Neural cell (in vitro differentiated cells): Measurements from ENCODE around the gene COL4A2. TPM values are rescaled to one million over a fixed set of nuclear protein-coding genes. Genes with fewer than 3 reads are reported as not detected.

Source experiments
- H2AFZ ChIP-seq: fragments of 200-600, 300-800 bp; sonication (generic), shearing (Covaris generic); 2 replicates; pipeline ENCODE4 v1.6.0; 2014; ENCODE audit warnings: low read depth, mild to moderate bottlenecking, antibody characterized with exemption, low read length, moderate library complexity
- H3F3A ChIP-seq: fragments of 200-600 bp; shearing (Covaris generic); 2 replicates; pipeline ENCODE4 v1.6.1; 2016; ENCODE audit warnings: mild to moderate bottlenecking, moderate library complexity, mixed read lengths, antibody characterized with exemption, low read length; ENCODE audit not compliant: insufficient read depth, poor library complexity, severe bottlenecking
- H3K27ac ChIP-seq: fragments of 200-600, 300-800 bp; sonication (generic), shearing (Covaris generic); 2 replicates; pipeline ENCODE4 v1.5.1; 2014; ENCODE audit warnings: mild to moderate bottlenecking, low read length, moderate library complexity
- H3K27me3 ChIP-seq: fragments of 300-800, 200-600 bp; sonication (generic), shearing (Covaris generic); 2 replicates; pipeline ENCODE4 v1.6.0; 2014; ENCODE audit warnings: mild to moderate bottlenecking, low read depth, low read length, moderate library complexity; ENCODE audit not compliant: insufficient read depth
- H3K36me3 ChIP-seq: fragments of 300-800, 200-600 bp; sonication (generic), shearing (Covaris generic); 2 replicates; pipeline ENCODE4 v1.5.1; 2014; ENCODE audit warnings: mild to moderate bottlenecking, antibody characterized with exemption, low read length, moderate library complexity; ENCODE audit not compliant: insufficient read depth
- H3K4me2 ChIP-seq: fragments of 300-800, 200-600 bp; sonication (generic), shearing (Covaris generic); 2 replicates; pipeline ENCODE4 v1.6.0; 2014; ENCODE audit warnings: mild to moderate bottlenecking, low read length
- H3K4me3 ChIP-seq: fragments of 300-800, 200-600 bp; sonication (generic), shearing (Covaris generic); 2 replicates; pipeline ENCODE4 v1.5.1; 2014; ENCODE audit warnings: mild to moderate bottlenecking, low read length, moderate library complexity
- H3K79me2 ChIP-seq: fragments of 200-600 bp; shearing (Covaris generic); replicated peaks from 2 replicates; pipeline ENCODE4 v1.6.0; 2014; ENCODE audit warnings: mild to moderate bottlenecking, low read length, moderate library complexity; ENCODE audit not compliant: insufficient read depth
- H3K9ac ChIP-seq: fragments of 300-800, 200-600 bp; sonication (generic), shearing (Covaris generic); 2 replicates; pipeline ENCODE4 v1.6.1; 2016; ENCODE audit warnings: mild to moderate bottlenecking, low read length, mixed read lengths
- H3K9me2 ChIP-seq: fragments of 200-600 bp; shearing (Covaris generic); 2 replicates; pipeline ENCODE4 v1.6.1; 2016; ENCODE audit warnings: mild to moderate bottlenecking, low read length, mixed read lengths; ENCODE audit not compliant: insufficient read depth
- H3K9me3 ChIP-seq: fragments of 200-600, 300-800 bp; sonication (generic), shearing (Covaris generic); 2 replicates; pipeline ENCODE4 v1.6.1; 2016; ENCODE audit warnings: mild to moderate bottlenecking, mixed run types, low read length, moderate library complexity, mixed read lengths
- H4K20me1 ChIP-seq: fragments of 200-600 bp; shearing (Covaris generic); 2 replicates; pipeline ENCODE4 v1.6.1; 2016; ENCODE audit warnings: mild to moderate bottlenecking, mixed run types; ENCODE audit not compliant: insufficient read depth
- CTCF ChIP-seq: fragments of 450-650 bp; IDR thresholded peaks from 2 replicates; pipeline ENCODE4 v1.5.1; 2014; ENCODE audit warnings: antibody characterized with exemption, mild to moderate bottlenecking, moderate library complexity; ENCODE audit not compliant: poor library complexity, severe bottlenecking
- EP300 ChIP-seq: fragments of 450-650 bp; conservative IDR thresholded peaks from 2 replicates; pipeline ENCODE4 v1.6.1; 2014; ENCODE audit warnings: antibody characterized with exemption, mild to moderate bottlenecking, moderate library complexity; ENCODE audit not compliant: poor library complexity, severe bottlenecking
- EZH2 ChIP-seq: fragments of 200-600, 300-800 bp; shearing (Covaris generic), sonication (generic); IDR thresholded peaks from 2 replicates; pipeline ENCODE4 v1.6.1; 2014; ENCODE audit warnings: antibody characterized with exemption, low read length, borderline replicate concordance, mild to moderate bottlenecking; ENCODE audit not compliant: insufficient read depth, poor library complexity, severe bottlenecking
- MXI1 ChIP-seq: fragments of 450-650 bp; conservative IDR thresholded peaks from 2 replicates; pipeline ENCODE4 v1.6.1; 2014; ENCODE audit warnings: antibody characterized with exemption, mild to moderate bottlenecking; ENCODE audit not compliant: poor library complexity, severe bottlenecking
- POLR2AphosphoS5 ChIP-seq: IDR thresholded peaks from 2 replicates; pipeline ENCODE4 v1.6.1; 2012
- RAD21 ChIP-seq: fragments of 450-650 bp; conservative IDR thresholded peaks from 2 replicates; pipeline ENCODE4 v1.6.1; 2014; ENCODE audit warnings: antibody characterized with exemption, mild to moderate bottlenecking, moderate library complexity
- REST ChIP-seq: IDR thresholded peaks from 2 replicates; pipeline ENCODE4 v1.6.1; 2012; ENCODE audit warnings: borderline replicate concordance
- SMC3 ChIP-seq: fragments of 450-650 bp; conservative IDR thresholded peaks from 2 replicates; pipeline ENCODE4 v1.6.1; 2014; ENCODE audit warnings: antibody characterized with exemption, mild to moderate bottlenecking, moderate library complexity; ENCODE audit not compliant: poor library complexity
- TAF1 ChIP-seq: IDR thresholded peaks from 2 replicates; pipeline ENCODE4 v1.6.1; 2012; ENCODE audit warnings: low read depth
- polyA plus RNA-seq: library from polyadenylated mRNA; depleted of rRNA; stranded (reverse); fragments of >200 nt; gene quantifications from 2 replicates; pipeline ENCODE4 v1.2.3, GENCODE V29; 2014

The COL4A2 gene
- polyA plus RNA-seq, 1 donor from 2014 or later, result 30.8 TPM

DNA sequence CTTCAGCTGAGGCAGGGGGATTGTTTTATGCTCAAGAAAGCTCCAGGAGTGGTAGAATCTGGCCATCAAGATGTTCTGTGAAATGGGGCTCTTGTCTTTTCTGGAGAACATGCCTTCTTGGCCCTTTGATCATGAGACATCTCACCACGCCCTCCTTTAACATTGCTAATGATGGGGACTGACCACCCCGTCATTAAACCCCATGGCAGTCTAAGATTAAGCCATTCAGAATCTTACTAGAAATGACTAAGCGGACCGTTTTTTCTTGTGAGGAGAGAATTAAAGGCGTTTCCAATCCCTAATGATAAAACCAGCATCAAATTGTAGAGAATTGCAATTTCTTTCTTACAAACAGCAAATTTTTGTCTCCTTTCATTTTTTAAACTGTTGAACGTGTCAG is 89.4 kb downstream of the COL4A2 start:
- H3K27me3 ChIP-seq, result no peaks in the 10 kb centered on the region
- H3K9me2 ChIP-seq, result no peaks in the 10 kb centered on the region
- no peak overlapping the region for H3K4me2 ChIP-seq
- no peak overlapping the region for H2AFZ ChIP-seq
- H3K27ac ChIP-seq, result no peak overlapping the region
- H3K4me3 ChIP-seq, result no peak overlapping the region
- no peaks in the 10 kb centered on the region for H3K9me3 ChIP-seq
- H3K9ac ChIP-seq, result no peak overlapping the region
- H3F3A ChIP-seq, result no peaks in the 10 kb centered on the region
- H4K20me1 ChIP-seq, result no peaks in the 10 kb centered on the region
- H3K79me2 ChIP-seq, result no peaks in the 10 kb centered on the region
- TF ChIP-seq EZH2 (no peak), REST (no peak), EP300 (no peak), POLR2AphosphoS5 (no peak), MXI1 (no peak), RAD21 (no peak), CTCF (no peak), SMC3 (no peak), TAF1 (no peak)
- H3K36me3 ChIP-seq, result no peaks in the 10 kb centered on the region

GRCh38 chr13:110396913-110397381 is 89.9 kb downstream of the COL4A2 start:
- no peak overlapping the region for H3K27ac ChIP-seq
- H3K9ac ChIP-seq, result no peak overlapping the region

More at GRCh38 chr13:110396913-110397381, 89.9 kb downstream of the COL4A2 start:
- Histone ChIP-seq H3K36me3 (no peaks in the 10 kb centered on the region), H3F3A (no peaks in the 10 kb centered on the region), H3K4me2 (no peak overlapping the region), H3K9me3 (no peaks in the 10 kb centered on the region), H3K4me3 (no peak overlapping the region), H4K20me1 (no peaks in the 10 kb centered on the region), H3K79me2 (no peaks in the 10 kb centered on the region), H3K9me2 (no peaks in the 10 kb centered on the region), H2AFZ (no peak overlapping the region), H3K27me3 (no peaks in the 10 kb centered on the region)
- TF ChIP-seq CTCF, result no peak
- no peak for TF ChIP-seq MXI1
- no peak for TF ChIP-seq POLR2AphosphoS5
- TF ChIP-seq TAF1, result no peak
- TF ChIP-seq EZH2, result no peak
- TF ChIP-seq EP300, result no peak
- no peak for TF ChIP-seq SMC3
- no peak for TF ChIP-seq REST
- no peak for TF ChIP-seq RAD21
